HG02840 (cell line): ENCODE measurements around the gene MUL1.

Experiments used
- ATAC-seq: cut with Tn5 transposase; IDR thresholded peaks from one replicate; pipeline ENCODE4 v1.9.1; 2021; ENCODE audit warnings: mild to moderate bottlenecking, moderate library complexity, moderate number of reproducible peaks; ENCODE audit not compliant: unreplicated experiment, low FRiP score

The MUL1 gene

GRCh38 chr1:20507564-20508410, at the start of gene MUL1:
Gene MUL1, minus strand, starts transcription at chr1:20508151. Its CDS starts 127 bp downstream, at chr1:20508024.
- peak; percentile 92 for ATAC-seq

- no peak for ATAC-seq
Observed at GRCh38 chr1:20555758-20556120, 47.8 kb upstream of the MUL1 start.

GRCh38 chr1:20555025-20555757, 47.2 kb upstream of the MUL1 start:
- no peak for ATAC-seq

GRCh38 chr1:20552728-20553445, 44.9 kb upstream of the MUL1 start:
- ATAC-seq = no peak

GRCh38 chr1:20551945-20552727, 44.2 kb upstream of the MUL1 start, which contains the start of gene FAM43B:
Gene FAM43B, plus strand, starts transcription at chr1:20552573. Its CDS starts 401 bp downstream, at chr1:20552974.
- ATAC-seq = no peak

- ATAC-seq = no peak
Observed at GRCh38 chr1:20551161-20551560, 43.2 kb upstream of the MUL1 start.

- ATAC-seq = no peak
Observed at GRCh38 chr1:20546637-20547036, 38.7 kb upstream of the MUL1 start.

- ATAC-seq = no peak
Observed at GRCh38 chr1:20540281-20540680, 32.3 kb upstream of the MUL1 start.

- ATAC-seq = no peak
Observed at GRCh38 chr1:20538760-20539551, 31.0 kb upstream of the MUL1 start.

GRCh38 chr1:20538227-20538626, 30.3 kb upstream of the MUL1 start:
- no peak for ATAC-seq

- ATAC-seq = no peak
Observed at GRCh38 chr1:20534659-20535417, 26.9 kb upstream of the MUL1 start.

- ATAC-seq = no peak
Observed at GRCh38 chr1:20533635-20534034, 25.7 kb upstream of the MUL1 start.

GRCh38 chr1:20530901-20531300, 22.9 kb upstream of the MUL1 start:
- ATAC-seq = no peak

- no peak for ATAC-seq
Observed at GRCh38 chr1:20530306-20530705, 22.4 kb upstream of the MUL1 start.

GRCh38 chr1:20528221-20528620, 20.3 kb upstream of the MUL1 start:
- no peak for ATAC-seq

GRCh38 chr1:20526267-20526666, 18.3 kb upstream of the MUL1 start:
- ATAC-seq = no peak

- no peak for ATAC-seq
Observed at GRCh38 chr1:20521960-20522861, 14.3 kb upstream of the MUL1 start.
